CD14-positive monocyte (primary cell): ENCODE results near the gene AREG. TPM values are rescaled to one million over a fixed set of nuclear protein-coding genes. Genes with fewer than 3 reads are reported as not detected.

Experiments
- DNase-seq, 3 donors: peaks; one replicate each; pipeline ENCODE4 v3.0.0-alpha.2; 2011 to 2022
- H2AFZ ChIP-seq: 2 replicates; pipeline ENCODE4 v1.6.0; 2012; ENCODE audit warnings: mild to moderate bottlenecking, low read depth, low read length, inconsistent platforms; ENCODE audit not compliant: insufficient read depth, poor library complexity, severe bottlenecking
- H3K27ac ChIP-seq, 2 donors: 1 replicate in 1 of 2; 2 replicates in 1 of 2; pipeline ENCODE4 v1.5.1; 2012 to 2013; ENCODE audit warnings: low read length in 2 of 2, control low read depth in 1 of 2, inconsistent platforms in 1 of 2, low read depth in 1 of 2, mild to moderate bottlenecking in 1 of 2
- H3K27me3 ChIP-seq, 2 donors: one replicate each; pipeline versions ENCODE4 v1.6.0 to v1.6.1; 2011 to 2013; ENCODE audit warnings: low read length in 2 of 2; ENCODE audit not compliant: control insufficient read depth in 2 of 2, insufficient read depth in 2 of 2
- H3K36me3 ChIP-seq, 2 donors: replicated peaks in 1 of 2; 1 replicate in 1 of 2; 2 replicates in 1 of 2; pipeline versions ENCODE4 v1.5.1 to v1.6.1; 2012 to 2013; ENCODE audit warnings: low read length in 2 of 2, control low read depth in 1 of 2, inconsistent platforms in 1 of 2, mild to moderate bottlenecking in 1 of 2; ENCODE audit not compliant: insufficient read depth in 2 of 2, control insufficient read depth in 1 of 2
- H3K4me1 ChIP-seq, 2 donors: 1 replicate in 1 of 2; 2 replicates in 1 of 2; pipeline versions ENCODE4 v1.5.1 to v1.6.1; 2012 to 2013; ENCODE audit warnings: low read length in 2 of 2, control low read depth in 1 of 2, inconsistent platforms in 1 of 2, mild to moderate bottlenecking in 1 of 2, moderate library complexity in 1 of 2; ENCODE audit not compliant: insufficient read depth in 2 of 2, control insufficient read depth in 1 of 2
- H3K4me2 ChIP-seq: replicated peaks from 2 replicates; pipeline ENCODE3; 2012; ENCODE audit warnings: low read length, moderate library complexity, mild to moderate bottlenecking; ENCODE audit not compliant: poor library complexity, severe bottlenecking; ENCODE audit errors: extremely low read depth
- H3K4me3 ChIP-seq, 3 experiments: fragments of 200-600 bp in 1 of 3; sonication (generic) in 1 of 3; replicated peaks in 1 of 3; 1 replicate in 2 of 3; 2 replicates in 1 of 3; pipeline ENCODE4 v1.5.1; 2011 to 2013; ENCODE audit warnings: low read length in 3 of 3, mild to moderate bottlenecking in 3 of 3, control low read depth in 2 of 3, low read depth in 2 of 3, inconsistent platforms in 1 of 3, moderate library complexity in 1 of 3
- H3K79me2 ChIP-seq: 2 replicates; pipeline ENCODE4 v1.6.0; 2012; ENCODE audit warnings: mild to moderate bottlenecking, control low read depth, inconsistent platforms, low read length, moderate library complexity; ENCODE audit not compliant: insufficient read depth
- H3K9ac ChIP-seq: 2 replicates; pipeline ENCODE4 v1.6.0; 2017; ENCODE audit warnings: low read length, mild to moderate bottlenecking; ENCODE audit not compliant: insufficient read depth, poor library complexity, severe bottlenecking
- H3K9me3 ChIP-seq, 2 donors: replicated peaks in 1 of 2; 1 replicate in 1 of 2; 2 replicates in 1 of 2; pipeline versions ENCODE4 v1.5.1 to v1.6.1; 2012 to 2013; ENCODE audit warnings: low read length in 2 of 2, control low read depth in 1 of 2; ENCODE audit not compliant: control insufficient read depth in 1 of 2, insufficient read depth in 1 of 2
- H4K20me1 ChIP-seq: 2 replicates; pipeline ENCODE4 v1.6.0; 2012; ENCODE audit warnings: mild to moderate bottlenecking, low read length, control low read depth, moderate library complexity; ENCODE audit not compliant: insufficient read depth
- H3K27ac Mint-ChIP-seq, 7 donors: one replicate each; pipeline ENCODE4 v1.8.0; 2020; ENCODE audit warnings: mild to moderate bottlenecking in 7 of 7, mixed read lengths in 7 of 7, moderate library complexity in 6 of 7, inconsistent platforms in 2 of 7
- H3K27me3 Mint-ChIP-seq, 3 donors: one replicate each; pipeline ENCODE4 v1.8.0; 2021 to 2022; ENCODE audit warnings: low read depth in 3 of 3, mild to moderate bottlenecking in 3 of 3, mixed read lengths in 3 of 3, moderate library complexity in 3 of 3, inconsistent platforms in 1 of 3
- H3K36me3 Mint-ChIP-seq, 2 donors: one replicate each; pipeline ENCODE4 v1.8.0; 2020; ENCODE audit warnings: mixed read lengths in 2 of 2, inconsistent platforms in 1 of 2, mild to moderate bottlenecking in 1 of 2
- H3K4me1 Mint-ChIP-seq: one replicate; pipeline ENCODE4 v1.8.0; 2020; ENCODE audit warnings: mild to moderate bottlenecking, mixed read lengths
- H3K4me3 Mint-ChIP-seq, 2 donors: one replicate each; pipeline ENCODE4 v1.8.0; 2020; ENCODE audit warnings: mild to moderate bottlenecking in 2 of 2, mixed read lengths in 2 of 2, moderate library complexity in 1 of 2
- H3K9me3 Mint-ChIP-seq, 7 donors: one replicate each; pipeline ENCODE4 v1.8.0; 2020 to 2022; ENCODE audit warnings: mixed read lengths in 7 of 7, mild to moderate bottlenecking in 6 of 7, moderate library complexity in 6 of 7, inconsistent platforms in 2 of 7
- WGBS: methylation state at CpG from one replicate; pipeline ENCODE4 v1.1.5; 2013; ENCODE audit warnings: missing lambda C conversion rate; ENCODE audit not compliant: insufficient coverage; 5-methylcytosine and 5-hydroxymethylcytosine counted together
- intact Hi-C, 2 donors: fragments of 100-400 bp; cut with micrococcal nuclease; formaldehyde crosslinking; loops; one replicate each; pipeline versions ENCODE4 v1.15.0 to v1.15.1; 2023
- polyA plus RNA-seq, 3 donors: library from polyadenylated mRNA; depleted of rRNA in 1 of 3; unstranded in 2 of 3; stranded (reverse) in 1 of 3; fragments of 300-500 nt in 2 of 3; fragments of >200 nt in 1 of 3; fragmentation: Illumina TruSeq in 2 of 3; gene quantifications; 1 replicate in 2 of 3; 2 replicates in 1 of 3; pipeline ENCODE4 v1.2.3, GENCODE V29; 2012 to 2021
- TF ChIP-seq, protein P1 (sequence below): fragments of 200-600 bp; IDR thresholded peaks from one replicate; pipeline ENCODE4 v1.8.0; 2022; ENCODE audit warnings: antibody characterized with exemption, mild to moderate bottlenecking

AREG gene
- polyA plus RNA-seq, 3 donors: 4.2 to 9.2 (median 9.1) TPM

GRCh38 chr4:74475091-74475800, 30.3 kb downstream of the AREG start:
- H3K4me2 ChIP-seq: no peak overlapping the region
- H3K9me3 Mint-ChIP-seq: no peaks in the 10 kb centered on the region
- intact Hi-C loops: no loop called here
- no peak overlapping the region for H3K4me3 ChIP-seq
- no peaks in the 10 kb centered on the region for H3K36me3 Mint-ChIP-seq
- no peaks in the 10 kb centered on the region for H3K4me1 ChIP-seq
- WGBS: 100% methylated on average over 1 of the region's 2 CpGs
- TF ChIP-seq, protein P1, sequence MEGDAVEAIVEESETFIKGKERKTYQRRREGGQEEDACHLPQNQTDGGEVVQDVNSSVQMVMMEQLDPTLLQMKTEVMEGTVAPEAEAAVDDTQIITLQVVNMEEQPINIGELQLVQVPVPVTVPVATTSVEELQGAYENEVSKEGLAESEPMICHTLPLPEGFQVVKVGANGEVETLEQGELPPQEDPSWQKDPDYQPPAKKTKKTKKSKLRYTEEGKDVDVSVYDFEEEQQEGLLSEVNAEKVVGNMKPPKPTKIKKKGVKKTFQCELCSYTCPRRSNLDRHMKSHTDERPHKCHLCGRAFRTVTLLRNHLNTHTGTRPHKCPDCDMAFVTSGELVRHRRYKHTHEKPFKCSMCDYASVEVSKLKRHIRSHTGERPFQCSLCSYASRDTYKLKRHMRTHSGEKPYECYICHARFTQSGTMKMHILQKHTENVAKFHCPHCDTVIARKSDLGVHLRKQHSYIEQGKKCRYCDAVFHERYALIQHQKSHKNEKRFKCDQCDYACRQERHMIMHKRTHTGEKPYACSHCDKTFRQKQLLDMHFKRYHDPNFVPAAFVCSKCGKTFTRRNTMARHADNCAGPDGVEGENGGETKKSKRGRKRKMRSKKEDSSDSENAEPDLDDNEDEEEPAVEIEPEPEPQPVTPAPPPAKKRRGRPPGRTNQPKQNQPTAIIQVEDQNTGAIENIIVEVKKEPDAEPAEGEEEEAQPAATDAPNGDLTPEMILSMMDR: no peak
- no peak for DNase-seq
- H3K4me1 Mint-ChIP-seq: no peaks in the 10 kb centered on the region
- H3K27ac Mint-ChIP-seq: no peak overlapping the region
- H3K79me2 ChIP-seq: no peaks in the 10 kb centered on the region
- no peak overlapping the region for H2AFZ ChIP-seq
- no peak overlapping the region for H3K9ac ChIP-seq
- H3K9me3 ChIP-seq: no peaks in the 10 kb centered on the region
- H3K27ac ChIP-seq: no peak overlapping the region
- no peaks in the 10 kb centered on the region for H3K36me3 ChIP-seq
- H3K27me3 Mint-ChIP-seq: peaks cover 0 to 1% (median 0%) of the 10 kb centered on the region in 3 donors
- no peak overlapping the region for H3K4me3 Mint-ChIP-seq
- H4K20me1 ChIP-seq: no peaks in the 10 kb centered on the region
- H3K27me3 ChIP-seq: no peaks in the 10 kb centered on the region

DNA sequence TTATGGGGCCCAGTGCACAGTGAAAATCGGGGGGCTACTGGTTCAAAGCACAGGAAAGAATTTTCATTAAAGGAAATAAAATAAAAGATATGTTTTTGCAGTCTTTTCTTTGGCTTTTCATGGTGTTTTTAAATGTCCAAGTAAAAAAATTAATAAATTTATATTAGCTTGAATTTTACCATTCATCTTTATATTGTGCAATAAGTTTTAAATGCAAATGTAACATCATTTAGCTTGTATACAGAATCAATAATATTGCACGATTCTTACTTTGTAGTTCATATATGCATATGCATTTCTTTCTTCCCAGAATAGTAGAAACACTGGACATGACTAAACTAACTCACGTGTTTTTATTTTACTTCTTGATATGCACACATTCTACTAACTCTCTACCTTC, 31.0 kb downstream of the AREG start:
- Histone ChIP-seq H3K27me3 (no peaks in the 10 kb centered on the region), H3K4me3 (no peak overlapping the region), H3K27ac (no peak overlapping the region), H3K79me2 (no peaks in the 10 kb centered on the region), H3K36me3 (no peaks in the 10 kb centered on the region), H4K20me1 (no peaks in the 10 kb centered on the region), H3K4me2 (no peak overlapping the region), H2AFZ (no peak overlapping the region), H3K4me1 (no peaks in the 10 kb centered on the region), H3K9me3 (no peaks in the 10 kb centered on the region), H3K9ac (no peak overlapping the region)
- intact Hi-C loops: no loop called here
- H3K27ac Mint-ChIP-seq: no peak overlapping the region
- WGBS: no CpG with 5 or more reads among the region's 3 CpGs
- DNase-seq: no peak
- no peak overlapping the region for H3K4me3 Mint-ChIP-seq
- H3K4me1 Mint-ChIP-seq: no peaks in the 10 kb centered on the region
- H3K9me3 Mint-ChIP-seq: no peaks in the 10 kb centered on the region
- peaks cover 0 to 2% (median 0%) of the 10 kb centered on the region in 3 donors for H3K27me3 Mint-ChIP-seq
- H3K36me3 Mint-ChIP-seq: no peaks in the 10 kb centered on the region
- TF ChIP-seq, protein P1: no peak
